ENCODE data around the gene CACNG8.

DNA sequence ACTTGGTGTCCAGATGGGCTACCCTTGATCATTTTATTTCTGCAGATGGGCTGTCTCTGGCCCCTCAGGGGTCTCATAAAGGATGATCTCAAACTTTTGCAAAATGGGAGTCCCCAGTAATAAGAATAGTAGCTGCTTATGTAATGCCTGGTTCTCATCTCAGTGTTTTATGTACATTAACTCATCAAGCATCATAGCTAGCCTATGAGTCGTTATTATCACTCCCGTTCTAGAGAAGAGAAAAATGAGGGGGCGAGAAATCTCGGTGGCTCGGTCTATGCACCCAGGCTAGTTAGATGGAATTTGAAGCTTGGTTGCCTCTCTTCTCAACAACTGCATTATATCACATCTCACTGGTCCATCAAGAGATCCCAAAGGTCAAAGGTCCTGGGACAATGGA, 32.1 kb downstream of the CACNG8 start:
- TF ChIP-seq, protein P1, sequence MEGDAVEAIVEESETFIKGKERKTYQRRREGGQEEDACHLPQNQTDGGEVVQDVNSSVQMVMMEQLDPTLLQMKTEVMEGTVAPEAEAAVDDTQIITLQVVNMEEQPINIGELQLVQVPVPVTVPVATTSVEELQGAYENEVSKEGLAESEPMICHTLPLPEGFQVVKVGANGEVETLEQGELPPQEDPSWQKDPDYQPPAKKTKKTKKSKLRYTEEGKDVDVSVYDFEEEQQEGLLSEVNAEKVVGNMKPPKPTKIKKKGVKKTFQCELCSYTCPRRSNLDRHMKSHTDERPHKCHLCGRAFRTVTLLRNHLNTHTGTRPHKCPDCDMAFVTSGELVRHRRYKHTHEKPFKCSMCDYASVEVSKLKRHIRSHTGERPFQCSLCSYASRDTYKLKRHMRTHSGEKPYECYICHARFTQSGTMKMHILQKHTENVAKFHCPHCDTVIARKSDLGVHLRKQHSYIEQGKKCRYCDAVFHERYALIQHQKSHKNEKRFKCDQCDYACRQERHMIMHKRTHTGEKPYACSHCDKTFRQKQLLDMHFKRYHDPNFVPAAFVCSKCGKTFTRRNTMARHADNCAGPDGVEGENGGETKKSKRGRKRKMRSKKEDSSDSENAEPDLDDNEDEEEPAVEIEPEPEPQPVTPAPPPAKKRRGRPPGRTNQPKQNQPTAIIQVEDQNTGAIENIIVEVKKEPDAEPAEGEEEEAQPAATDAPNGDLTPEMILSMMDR (IDR thresholded peaks at IDR 0.05) = no peak
- TF ChIP-seq POLR2A (IDR thresholded peaks at IDR 0.05) = no peak
